ENCODE results near the gene MACROD2. TPM values are rescaled to one million over a fixed set of nuclear protein-coding genes. Genes with fewer than 3 reads are reported as not detected.
"Not testable (repeated sequence)": the region's sequence is repeated elsewhere in the genome, so short reads cannot be mapped to it uniquely, and the experiment has no call there.

The MACROD2 gene
- polyA plus RNA-seq, 3 donors: 12.8 to 13.4 (median 13.2) TPM

DNA sequence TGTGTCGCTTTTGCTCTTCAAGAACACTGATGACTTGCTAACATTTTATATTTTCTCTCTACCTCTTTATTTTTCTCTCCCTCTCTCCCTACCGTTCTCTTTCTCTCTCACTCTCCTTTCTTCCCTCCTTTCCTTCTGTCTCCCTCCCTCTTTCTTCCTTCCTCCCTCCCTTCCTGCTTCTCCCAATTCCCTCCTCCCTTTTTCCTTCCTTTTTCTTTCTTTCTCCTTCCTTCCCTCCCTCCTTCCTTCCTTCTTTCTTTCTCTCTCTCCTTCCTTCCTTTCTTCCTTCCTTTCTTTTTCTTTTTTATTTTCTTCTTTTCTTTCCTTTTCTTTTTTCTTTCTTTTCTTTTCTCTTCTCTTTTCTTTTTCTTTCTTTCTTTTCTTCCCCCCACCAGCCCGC, 1511.8 kb downstream of the MACROD2 start:
- no peak for DNase-seq

DNA sequence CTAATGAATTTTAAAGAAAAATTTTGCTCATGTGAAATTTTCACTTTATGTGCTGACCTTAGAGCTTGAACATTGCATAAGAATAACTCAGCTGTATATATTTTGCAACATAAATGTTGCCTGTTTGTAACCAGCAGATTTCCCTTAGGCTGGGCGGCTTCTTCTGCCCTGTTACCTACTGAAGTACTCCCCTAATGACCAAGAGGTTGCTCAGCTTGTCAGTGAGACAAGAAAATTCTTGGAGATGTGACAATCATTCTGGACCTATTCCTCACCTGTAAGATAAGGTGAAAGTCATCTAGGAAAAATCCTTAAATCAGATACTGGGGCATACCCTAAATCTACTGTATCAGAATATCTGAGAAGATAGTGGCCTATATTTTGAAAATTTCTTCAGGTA, 1516.2 kb downstream of the MACROD2 start:
- DNase-seq: no peak

DNA sequence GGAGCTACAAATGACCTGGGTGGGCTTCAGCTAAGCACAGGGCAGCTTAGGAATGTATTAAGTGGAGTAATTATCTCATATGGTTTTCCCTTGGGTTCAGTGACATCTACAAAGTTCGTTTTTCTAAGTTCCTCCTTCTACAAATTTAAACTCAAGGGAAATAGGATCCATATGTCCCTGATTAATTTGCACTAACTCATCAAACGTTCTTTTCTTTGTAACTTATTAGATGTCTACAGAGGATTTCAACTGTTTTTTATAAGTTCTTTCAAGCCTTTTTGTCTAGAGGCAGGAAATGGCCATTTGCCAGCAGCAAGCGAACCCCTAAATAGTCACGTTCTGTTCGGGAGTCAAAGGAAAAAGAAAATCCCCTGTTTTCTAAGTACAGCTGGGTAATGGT, 1517.6 kb downstream of the MACROD2 start:
- DNase-seq: no peak

DNA sequence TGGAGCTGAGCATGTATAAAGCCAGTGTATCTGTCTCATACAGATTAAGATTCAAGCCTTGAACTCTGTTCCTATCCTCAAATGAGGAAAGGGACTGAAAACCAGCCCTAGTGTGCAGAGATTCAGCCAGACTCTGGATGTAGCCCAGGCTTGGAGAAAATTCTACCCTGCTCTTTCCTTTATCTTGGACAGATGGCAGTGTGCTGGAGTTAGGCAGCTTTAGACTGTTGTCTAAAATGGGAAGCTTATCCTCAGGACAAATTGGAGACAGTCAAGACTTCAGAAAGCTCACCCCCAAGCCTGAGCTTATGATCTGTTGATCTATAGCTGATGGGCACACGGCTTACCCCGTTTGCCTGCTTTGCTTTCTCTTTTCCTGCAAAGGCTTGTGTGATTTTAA, 1520.4 kb downstream of the MACROD2 start:
- no peak for DNase-seq

DNA sequence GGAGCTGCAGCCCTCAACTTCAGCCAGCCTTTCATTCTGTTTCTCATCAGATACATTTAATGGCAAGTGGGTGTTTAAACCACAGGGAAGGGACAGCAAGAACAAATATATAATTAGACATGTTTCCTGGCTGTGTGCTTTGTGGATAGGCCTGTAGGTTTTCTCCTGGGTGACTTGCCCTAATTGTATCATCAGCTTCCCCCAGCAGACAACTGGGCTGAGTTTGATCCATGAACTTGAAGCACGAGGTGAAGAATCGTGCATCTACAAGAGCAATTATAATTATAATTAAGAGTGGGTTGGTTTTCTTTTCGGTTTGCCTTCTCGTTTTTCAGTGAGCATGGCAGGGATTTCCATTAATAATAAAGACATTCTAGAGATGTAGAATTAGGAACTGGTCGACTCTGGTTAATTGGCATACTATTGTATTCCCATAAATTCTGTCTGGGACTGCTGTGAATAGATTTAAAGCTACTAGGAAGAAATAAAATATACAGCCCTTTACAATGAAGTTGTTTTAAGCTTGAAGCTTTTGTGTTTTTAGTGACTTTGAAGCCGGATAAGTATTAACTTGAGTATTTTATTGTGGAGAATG, 1525.7 kb downstream of the MACROD2 start:
- no peak for DNase-seq

DNA sequence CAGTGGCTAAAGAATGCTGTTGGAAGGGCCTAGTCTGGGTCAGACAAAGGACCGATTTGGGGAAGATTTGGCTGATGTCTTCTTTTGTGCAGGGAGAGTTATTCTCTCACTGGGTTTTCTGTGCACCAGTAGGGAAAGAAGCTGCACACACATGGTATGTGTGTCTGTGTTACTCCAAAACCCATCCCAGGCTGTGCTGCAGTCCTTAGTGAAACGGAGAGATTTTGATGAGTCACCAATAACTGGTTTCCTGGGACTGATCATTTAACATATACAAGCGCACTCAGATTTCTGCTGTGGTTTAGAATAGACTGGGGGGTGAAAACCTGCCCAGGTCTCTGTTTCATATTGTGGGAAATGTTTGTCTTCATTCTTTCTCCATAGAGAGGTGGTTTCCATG, 1528.1 kb downstream of the MACROD2 start:
- DNase-seq: no peak

DNA sequence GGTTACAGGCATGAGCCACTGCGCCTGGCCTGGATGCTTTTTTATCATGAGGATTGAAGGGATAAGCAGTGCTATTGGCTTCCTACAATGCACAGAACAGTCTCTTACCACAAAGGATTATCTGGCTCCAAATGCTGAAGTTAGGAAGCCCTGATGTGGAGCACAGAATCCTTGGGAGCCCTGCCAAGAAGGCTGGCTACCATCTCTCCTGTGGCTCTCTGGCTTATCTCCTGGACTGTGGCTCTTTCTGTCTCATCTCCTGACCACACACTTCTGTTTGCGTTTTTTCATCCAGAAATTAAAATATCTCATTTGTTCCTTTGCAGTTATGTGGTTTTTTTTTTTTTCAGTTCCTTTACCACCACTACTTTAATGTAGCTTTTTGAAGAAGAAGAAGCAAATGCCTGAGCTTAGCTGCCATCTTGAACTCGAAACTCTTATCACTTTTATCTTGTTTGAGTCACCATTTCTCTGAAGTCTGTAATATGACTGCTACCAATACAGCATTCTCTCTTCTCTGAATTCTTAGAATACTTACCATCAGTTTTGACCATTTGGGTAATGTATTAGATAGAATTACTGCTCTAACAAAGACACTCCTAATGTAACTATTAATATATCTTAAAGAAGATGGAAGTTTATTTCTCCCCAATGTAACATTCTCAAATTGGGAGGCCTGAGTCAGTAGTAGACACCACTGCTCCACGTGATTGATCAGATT, 1533.2 kb downstream of the MACROD2 start:
- DNase-seq: no peak

DNA sequence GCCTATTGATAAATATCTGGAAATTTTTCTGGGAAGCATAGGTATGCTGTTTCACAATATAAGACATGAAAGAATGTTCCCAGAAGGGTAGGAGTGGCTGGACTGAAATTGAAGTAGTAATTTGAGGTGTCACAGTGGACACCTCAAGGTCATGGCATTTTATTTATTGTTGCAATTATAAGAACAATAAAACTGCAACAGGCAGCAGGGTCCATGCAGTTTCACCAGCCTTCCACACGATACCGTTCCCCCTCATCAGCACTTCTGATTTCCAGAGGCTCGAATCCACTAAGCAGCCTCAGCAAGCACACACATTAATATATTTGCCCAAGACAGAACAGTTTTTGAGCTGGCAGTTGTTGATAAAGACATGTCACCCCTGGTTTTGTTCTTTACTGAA, 1540.5 kb downstream of the MACROD2 start:
- no peak for DNase-seq

DNA sequence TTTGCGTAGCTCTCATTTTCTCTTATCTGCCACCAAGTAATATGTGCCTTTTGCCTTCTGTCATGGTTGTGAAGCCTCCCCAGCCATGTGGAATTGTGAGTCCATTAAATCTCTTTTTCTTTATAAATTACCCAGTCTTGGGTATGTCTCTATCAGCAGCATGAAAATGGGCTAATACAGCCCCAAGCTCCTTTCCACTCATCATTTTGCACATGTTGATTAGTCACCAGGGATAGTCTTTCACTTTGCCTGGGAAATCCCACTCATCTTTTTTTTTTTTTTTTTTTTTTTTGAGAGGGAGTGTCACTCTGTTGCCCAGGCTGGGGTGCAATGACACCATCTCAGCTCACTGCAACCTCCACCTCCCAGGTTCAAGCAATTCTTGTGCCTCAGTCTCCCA, 1541.9 kb downstream of the MACROD2 start:
- DNase-seq: not testable (repeated sequence)

DNA sequence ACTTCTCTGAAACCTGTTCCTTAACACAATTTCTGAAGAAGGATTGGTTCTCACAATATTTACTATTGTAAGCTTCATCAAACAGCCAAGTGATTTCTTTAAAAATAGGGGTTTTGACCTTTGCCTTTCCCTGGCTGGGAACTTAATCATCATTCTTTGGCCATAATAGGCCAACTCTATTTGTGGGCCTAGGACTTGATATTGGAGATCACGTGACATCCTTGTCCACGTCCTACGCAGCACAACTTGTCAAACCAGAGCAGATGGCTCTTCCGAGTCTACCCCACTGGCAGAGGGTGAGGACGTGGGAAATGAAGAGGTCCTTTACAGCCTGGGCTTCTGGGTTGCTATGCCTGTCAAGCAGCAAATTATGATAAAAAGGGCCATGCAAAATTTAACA, 1547.3 kb downstream of the MACROD2 start:
- no peak for DNase-seq

DNA sequence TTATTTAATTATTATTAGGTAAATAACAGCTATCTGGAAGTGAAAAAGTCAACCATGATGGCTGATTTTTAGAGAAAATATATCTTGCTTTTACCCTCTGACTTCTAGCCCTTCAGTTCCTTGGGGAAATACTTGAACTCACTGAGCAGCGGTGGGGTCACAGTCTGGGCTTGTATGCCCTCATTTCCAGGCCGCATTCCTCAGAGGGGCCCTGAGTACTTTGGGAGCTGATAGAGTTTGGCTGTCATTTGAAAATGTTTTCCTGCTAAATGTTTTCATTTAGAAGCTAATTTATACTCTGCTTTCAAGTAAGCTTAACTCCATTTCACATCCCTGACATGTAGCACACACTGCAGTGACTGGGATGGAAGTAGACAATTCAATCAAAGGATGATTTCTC, 1549.4 kb downstream of the MACROD2 start:
- peak; percentile 67 for DNase-seq

DNA sequence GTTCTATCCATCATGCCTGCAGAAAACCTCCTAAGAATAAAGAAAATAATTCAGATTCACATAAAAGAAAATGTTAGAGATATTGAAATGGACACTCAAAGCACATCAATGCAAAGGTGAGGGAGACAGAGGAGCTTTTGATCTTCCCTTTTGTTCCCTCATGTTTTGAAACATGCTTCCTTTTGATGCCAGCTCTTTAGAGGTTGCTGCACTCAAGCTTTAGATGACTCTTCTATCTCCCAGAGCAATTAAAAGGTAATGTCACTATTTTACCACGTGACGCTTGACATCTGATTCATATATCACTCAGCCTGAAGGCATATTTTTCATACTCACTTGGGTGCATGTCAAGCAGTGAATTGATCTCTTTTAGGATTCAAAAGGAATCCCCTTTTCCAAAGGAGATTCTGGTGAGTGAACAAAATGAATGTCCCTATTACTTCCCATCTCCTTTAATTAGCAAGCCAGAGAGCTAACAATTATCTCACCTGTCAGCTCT, 1551.3 kb downstream of the MACROD2 start:
- DNase-seq: no peak

DNA sequence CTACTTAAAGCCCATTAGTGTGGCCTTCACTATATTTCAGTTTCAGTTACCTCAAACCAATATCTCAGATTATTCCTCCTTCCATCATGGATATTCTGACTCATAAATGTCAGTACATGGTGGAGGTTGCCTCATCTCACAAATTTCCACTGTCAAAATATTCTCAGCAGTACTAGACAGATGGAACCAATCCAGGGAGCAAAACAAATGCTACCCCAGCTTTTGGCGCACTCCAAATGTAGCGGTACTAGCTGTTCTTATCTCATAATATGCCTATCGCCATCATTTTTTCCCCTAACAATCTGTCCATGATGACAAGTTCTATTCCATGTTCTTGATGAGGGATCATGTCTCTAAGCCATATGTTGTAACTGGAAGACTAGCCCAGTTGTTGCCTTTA, 1551.8 kb downstream of the MACROD2 start:
- no peak for DNase-seq

DNA sequence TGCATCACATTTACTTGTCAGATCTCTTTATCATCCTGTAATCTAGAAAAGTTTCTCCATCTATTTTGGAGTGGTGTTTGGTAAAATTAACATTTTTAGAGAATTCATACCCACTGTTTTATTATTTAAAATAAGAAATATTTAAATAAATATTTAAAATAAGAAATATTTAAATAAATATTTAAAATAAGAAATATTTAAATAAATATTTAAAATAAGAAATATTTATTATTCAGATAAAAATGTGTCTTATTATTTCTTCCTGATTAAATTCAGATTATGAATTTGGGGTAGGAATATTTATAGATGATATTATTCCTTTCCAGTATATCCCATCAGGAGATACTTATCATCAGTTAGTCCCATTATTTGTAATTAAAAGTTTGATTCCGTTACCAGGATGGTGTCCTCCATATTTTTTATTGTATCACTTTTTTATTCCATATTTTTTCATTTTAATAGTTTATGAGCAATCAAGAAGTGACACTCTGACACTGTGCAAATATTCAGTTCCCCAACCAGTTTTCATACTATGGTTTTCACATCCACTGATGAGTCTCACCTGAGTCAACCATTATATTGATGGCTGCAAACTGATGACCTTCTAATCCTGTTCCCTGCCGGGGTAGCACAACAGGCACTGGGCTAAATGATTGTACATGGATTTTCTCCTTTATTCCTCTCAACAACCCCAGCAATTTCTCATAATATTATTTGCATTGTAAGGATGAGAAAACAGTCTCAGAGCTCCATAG, 1555.0 kb downstream of the MACROD2 start:
- DNase-seq: no peak

DNA sequence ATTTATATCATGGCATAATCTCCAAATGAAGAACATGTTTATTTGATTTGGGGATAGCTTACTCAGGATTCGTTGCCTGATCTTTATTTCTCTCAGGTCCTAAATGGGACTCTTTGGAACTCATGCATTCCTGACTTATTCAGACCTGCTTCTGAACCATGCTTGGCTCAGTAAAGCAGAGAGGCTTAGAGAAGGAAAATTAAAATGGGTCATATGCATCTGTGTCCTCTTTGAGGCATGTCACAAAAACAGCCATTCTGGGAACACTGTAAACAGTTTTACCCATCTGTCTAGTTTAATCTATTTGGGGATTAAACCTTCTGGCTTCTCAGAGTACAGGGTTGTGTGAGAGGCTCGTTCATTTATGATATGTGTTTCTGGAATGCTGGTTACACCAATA, 1560.6 kb downstream of the MACROD2 start:
- DNase-seq: no peak

DNA sequence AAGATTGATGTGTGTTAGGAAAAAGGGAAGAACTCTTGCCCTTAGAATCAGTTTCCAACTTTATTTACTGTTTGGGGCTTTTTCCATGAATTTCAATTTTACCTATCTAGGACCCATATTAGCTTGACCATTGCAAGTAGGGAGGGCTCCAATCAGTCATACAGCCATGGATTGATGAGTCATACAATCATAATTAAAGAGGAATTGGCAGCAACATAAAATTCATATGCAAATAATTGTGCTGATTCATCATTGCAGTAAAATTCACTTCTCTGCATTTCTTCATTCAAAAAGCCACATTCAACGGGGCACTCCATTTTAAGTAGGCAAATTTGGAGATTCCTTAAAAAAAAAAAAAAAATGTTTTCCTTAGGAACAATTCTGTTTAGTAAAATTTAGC, 1561.6 kb downstream of the MACROD2 start:
- DNase-seq: no peak

DNA sequence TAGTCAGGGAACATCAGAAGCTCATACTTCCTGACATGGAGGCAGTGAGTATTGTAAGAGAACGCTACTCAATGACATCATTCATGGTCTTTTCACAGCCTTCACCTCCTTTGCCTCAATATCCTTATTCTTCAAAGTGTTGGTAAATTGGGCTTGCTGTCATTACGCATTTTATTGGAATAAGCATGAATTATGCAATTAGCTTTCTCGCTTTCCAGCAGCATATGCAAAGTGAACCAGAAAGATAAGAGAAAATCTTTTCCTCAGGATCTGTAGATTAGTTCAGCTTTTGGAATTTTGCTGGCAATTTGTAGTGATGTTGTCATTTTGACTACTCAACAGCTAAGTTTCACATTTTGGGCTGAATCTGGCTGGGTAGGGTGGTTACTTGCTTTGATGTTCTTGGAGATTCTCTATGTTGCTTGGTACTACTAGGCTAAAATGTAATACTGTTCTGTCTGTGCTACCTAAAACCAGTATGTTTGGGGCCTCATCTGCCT, 1565.8 kb downstream of the MACROD2 start:
- no peak for DNase-seq

DNA sequence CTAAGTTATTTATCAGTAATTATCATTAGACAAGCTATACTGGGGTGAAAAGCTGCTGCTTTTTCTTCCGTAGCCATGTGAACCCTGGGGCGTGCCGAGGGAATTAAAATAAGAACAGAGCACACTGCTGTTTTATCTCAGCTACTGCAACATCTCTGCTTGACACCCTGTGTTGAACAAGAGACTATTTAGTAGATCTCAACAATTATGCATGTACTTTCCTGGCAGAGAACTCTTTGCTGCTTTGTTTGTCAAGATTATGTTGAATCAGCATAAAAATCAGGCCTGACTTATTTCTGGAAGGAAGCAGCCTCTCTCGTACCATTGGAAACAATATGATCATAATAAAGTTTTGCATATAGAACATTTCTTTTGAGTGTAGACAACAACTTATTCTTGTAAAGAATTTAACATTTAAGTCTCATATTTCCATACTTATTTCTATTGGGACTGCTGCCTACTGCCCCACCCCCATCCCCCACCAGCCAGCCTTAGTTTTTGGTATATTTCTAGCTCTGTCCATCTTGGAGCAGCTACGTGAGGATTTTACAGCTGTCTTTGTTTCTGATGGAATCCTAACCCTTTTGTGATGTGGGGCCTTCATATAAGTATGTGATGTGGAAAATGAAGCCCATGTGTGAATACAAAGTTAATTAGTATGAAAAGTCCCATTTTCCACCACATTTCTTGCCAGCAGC, 1566.5 kb downstream of the MACROD2 start:
- no peak for DNase-seq

DNA sequence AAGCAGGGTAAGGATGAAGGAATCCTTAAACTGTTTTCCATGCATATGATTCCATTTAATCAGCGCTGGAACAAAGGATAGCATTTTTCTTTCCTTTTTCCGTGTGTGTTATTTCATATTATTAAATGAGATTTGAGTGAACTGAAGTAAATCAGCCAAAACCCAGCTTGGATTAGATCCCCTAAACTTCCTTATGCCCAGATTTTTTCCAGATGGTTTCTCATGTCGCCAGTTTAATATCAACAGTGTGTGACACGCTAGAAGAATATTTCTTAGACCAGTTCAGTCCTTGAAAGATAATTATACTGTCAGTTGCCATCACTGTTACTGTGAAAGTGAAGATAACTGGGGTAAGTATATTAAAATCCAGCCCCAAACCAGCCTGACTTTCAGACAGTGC, 1568.5 kb downstream of the MACROD2 start:
- no peak for DNase-seq

DNA sequence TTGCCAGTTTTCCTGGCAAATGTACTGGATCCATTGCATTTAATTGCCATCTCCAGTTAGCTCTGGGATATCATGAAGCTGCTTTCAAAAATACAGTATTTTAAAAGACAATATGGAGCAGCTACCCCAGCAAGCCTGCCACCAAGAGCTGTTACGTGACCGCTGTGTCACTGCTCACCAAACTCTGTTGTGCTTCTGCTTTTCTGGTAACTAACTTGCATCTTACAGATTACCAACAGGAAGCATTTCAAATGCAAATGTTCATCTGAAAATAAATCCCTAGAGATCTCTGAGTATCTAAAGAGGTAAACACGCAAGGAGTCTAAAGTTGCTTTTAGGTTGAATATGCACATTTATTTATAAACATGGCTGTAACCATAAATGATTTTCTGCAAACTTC, 1569.7 kb downstream of the MACROD2 start:
- DNase-seq: no peak

DNA sequence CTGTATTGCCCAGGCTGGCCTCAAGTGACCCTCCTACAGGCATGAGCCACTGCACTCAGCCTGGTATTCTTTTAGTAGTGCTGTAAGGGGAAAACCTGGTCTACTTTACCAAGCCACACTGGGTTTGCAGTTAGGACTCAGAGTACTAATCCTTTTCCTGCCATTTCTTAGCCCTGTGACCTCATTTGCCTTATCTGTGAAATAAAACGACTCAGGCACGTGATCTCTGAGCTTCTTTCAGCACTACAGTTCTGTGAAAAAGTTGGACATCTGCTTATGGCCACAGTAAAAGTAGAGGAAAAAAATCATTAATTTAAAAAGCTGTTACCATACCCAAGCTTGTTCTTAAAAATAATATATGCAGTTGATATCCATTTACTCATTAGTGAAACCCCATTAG, 1570.5 kb downstream of the MACROD2 start:
- DNase-seq: no peak

DNA sequence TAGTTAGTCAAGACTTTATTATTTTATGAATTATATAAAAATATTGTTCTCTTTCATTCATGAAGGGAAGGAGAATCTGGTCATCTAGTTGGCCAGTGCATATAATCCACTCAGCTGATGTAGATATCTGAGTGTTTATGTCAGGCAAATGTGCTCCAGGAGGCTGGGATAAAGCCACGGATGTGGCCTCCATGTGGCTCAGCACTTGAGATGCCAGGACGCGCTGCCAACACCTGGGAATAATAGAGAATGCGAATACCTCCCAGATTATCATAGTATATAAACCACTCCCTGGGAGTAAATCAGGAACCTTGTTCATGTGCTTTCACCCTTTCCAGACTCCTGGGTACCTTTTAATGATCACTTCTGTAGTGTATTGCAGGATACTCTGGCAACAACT, 1571.9 kb downstream of the MACROD2 start:
- DNase-seq: no peak

Measured in renal pelvis (tissue), 4 donors.